OCI-LY1 (cell line): ENCODE results near the gene HOXC11.

Experiments used
- H2AFZ ChIP-seq: fragments of 200-600 bp; sonication (generic), shearing (Covaris generic); 2 replicates; pipeline ENCODE4 v1.6.0; 2014; ENCODE audit warnings: antibody characterized with exemption, mild to moderate bottlenecking, low read length
- H3F3A ChIP-seq: fragments of 200-600 bp; sonication (generic), shearing (Covaris generic); 2 replicates; pipeline ENCODE4 v1.6.0; 2014; ENCODE audit warnings: mild to moderate bottlenecking, antibody characterized with exemption, low read length, moderate library complexity; ENCODE audit not compliant: insufficient read depth
- H3K27ac ChIP-seq: fragments of 200-600 bp; sonication (generic); 2 replicates; pipeline ENCODE4 v1.5.1; 2014; ENCODE audit warnings: low read length, mixed run types, mild to moderate bottlenecking, low read depth; ENCODE audit not compliant: poor library complexity, severe bottlenecking
- H3K27me3 ChIP-seq: fragments of 200-600 bp; sonication (generic); 2 replicates; pipeline ENCODE4 v1.6.0; 2014; ENCODE audit warnings: antibody characterized with exemption, mild to moderate bottlenecking, low read length, moderate library complexity; ENCODE audit not compliant: insufficient read depth
- H3K36me3 ChIP-seq: fragments of 200-600 bp; sonication (generic); 2 replicates; pipeline ENCODE4 v1.6.1; 2014; ENCODE audit warnings: mild to moderate bottlenecking, antibody characterized with exemption, low read length, moderate library complexity, mixed read lengths; ENCODE audit not compliant: insufficient read depth
- H3K4me1 ChIP-seq: fragments of 200-600 bp; sonication (generic); 2 replicates; pipeline ENCODE4 v1.5.1; 2014; ENCODE audit warnings: mild to moderate bottlenecking, low read length, moderate library complexity; ENCODE audit not compliant: insufficient read depth, severe bottlenecking
- H3K4me2 ChIP-seq: fragments of 200-600 bp; sonication (generic), shearing (Covaris generic); 2 replicates; pipeline ENCODE4 v1.6.1; 2014; ENCODE audit warnings: low read length
- H3K4me3 ChIP-seq: fragments of 200-600 bp; sonication (generic); 2 replicates; pipeline ENCODE4 v1.5.1; 2014; ENCODE audit warnings: low read length, low read depth, mild to moderate bottlenecking, mixed read lengths; ENCODE audit not compliant: poor library complexity, severe bottlenecking
- H3K79me2 ChIP-seq: fragments of 200-600 bp; shearing (Covaris generic); 2 replicates; pipeline ENCODE4 v1.6.1; 2016; ENCODE audit warnings: mixed run types, low read length, mixed read lengths; ENCODE audit not compliant: insufficient read depth
- H3K9ac ChIP-seq: fragments of 200-600 bp; sonication (generic), shearing (Covaris generic); 2 replicates; pipeline ENCODE4 v1.6.1; 2014; ENCODE audit warnings: mild to moderate bottlenecking, low read length, mixed read lengths
- H3K9me2 ChIP-seq: fragments of 200-600 bp; sonication (generic), shearing (Covaris generic); 2 replicates; pipeline ENCODE4 v1.6.1; 2014; ENCODE audit warnings: low read depth, mild to moderate bottlenecking, low read length, mixed read lengths
- H3K9me3 ChIP-seq: fragments of 200-600 bp; shearing (Covaris generic); 2 replicates; pipeline ENCODE4 v1.6.1; 2014; ENCODE audit warnings: low read length, mixed read lengths
- H4K20me1 ChIP-seq: fragments of 200-600 bp; sonication (generic), shearing (Covaris generic); 2 replicates; pipeline ENCODE4 v1.6.0; 2016; ENCODE audit warnings: mild to moderate bottlenecking, low read length; ENCODE audit not compliant: insufficient read depth
- CTCF ChIP-seq: fragments of 200-600 bp; sonication (generic), shearing (Covaris generic); IDR thresholded peaks from 2 replicates; pipeline ENCODE4 v1.5.1; 2017; ENCODE audit warnings: mild to moderate bottlenecking, antibody characterized with exemption, low read length, moderate library complexity, mixed read lengths
- EZH2 ChIP-seq: fragments of 200-600 bp; sonication (generic), shearing (Covaris generic); IDR thresholded peaks from 2 replicates; pipeline ENCODE4 v1.8.0; 2017; ENCODE audit warnings: borderline replicate concordance, mixed run types, mild to moderate bottlenecking, antibody characterized with exemption, low read length, moderate library complexity, mixed read lengths

HOXC11 gene

GRCh38 chr12:53983950-53984572 is 11.1 kb downstream of the HOXC11 start:
- H3K9me3 ChIP-seq: no peaks in the 10 kb centered on the region
- H3K4me3 ChIP-seq: no peak overlapping the region

GRCh38 chr12:53984901-53985691 is 12.2 kb downstream of the HOXC11 start, which contains the start of gene HOXC10:
HOXC10 (plus strand) TSS chr12:53985146; CDS start chr12:53985260, 114 bp downstream.
- Histone ChIP-seq H3K27me3 (peaks cover 6% of the 10 kb centered on the region), H3K79me2 (no peaks in the 10 kb centered on the region), H3K4me3 (no peak within 1 kb of the TSS), H4K20me1 (no peaks in the 10 kb centered on the region), H3K36me3 (no peaks in the 10 kb centered on the region), H3K4me1 (peaks cover 7% of the 10 kb centered on the region), H3K9me2 (no peaks in the 10 kb centered on the region), H3K9ac (no peak within 1 kb of the TSS), H3K27ac (no peak within 1 kb of the TSS), H2AFZ (no peak within 1 kb of the TSS), H3F3A (no peaks in the 10 kb centered on the region), H3K9me3 (no peaks in the 10 kb centered on the region), H3K4me2 (peak within 1 kb of the TSS; percentile 41)
- peak; percentile 73 for TF ChIP-seq CTCF
- no peak for TF ChIP-seq EZH2

More at GRCh38 chr12:53983950-53984572, 11.1 kb downstream of the HOXC11 start:
- H3K4me1 ChIP-seq: peaks cover 3% of the 10 kb centered on the region
- H3K27ac ChIP-seq: no peak overlapping the region
- H3K79me2 ChIP-seq: no peaks in the 10 kb centered on the region
- no peaks in the 10 kb centered on the region for H3F3A ChIP-seq
- no peak overlapping the region for H3K4me2 ChIP-seq
- no peak overlapping the region for H3K9ac ChIP-seq
- no peaks in the 10 kb centered on the region for H4K20me1 ChIP-seq
- no peaks in the 10 kb centered on the region for H3K9me2 ChIP-seq
- no peak overlapping the region for H2AFZ ChIP-seq
- TF ChIP-seq CTCF (no peak), EZH2 (no peak)
- no peaks in the 10 kb centered on the region for H3K36me3 ChIP-seq
- H3K27me3 ChIP-seq: peaks cover 6% of the 10 kb centered on the region

GRCh38 chr12:53985692-53985993 is 12.7 kb downstream of the HOXC11 start:
- TF ChIP-seq EZH2 (no peak), CTCF (no peak)
- Histone ChIP-seq H4K20me1 (no peaks in the 10 kb centered on the region), H3F3A (no peaks in the 10 kb centered on the region), H3K9me3 (no peaks in the 10 kb centered on the region), H3K4me1 (peaks cover 7% of the 10 kb centered on the region), H3K36me3 (no peaks in the 10 kb centered on the region), H3K27me3 (peaks cover 6% of the 10 kb centered on the region), H3K9ac (no peak overlapping the region), H3K4me3 (no peak overlapping the region), H3K4me2 (no peak overlapping the region), H3K79me2 (no peaks in the 10 kb centered on the region), H2AFZ (no peak overlapping the region), H3K27ac (no peak overlapping the region), H3K9me2 (no peaks in the 10 kb centered on the region)
